WTC11 (cell line): ENCODE measurements around the gene HBEGF. TPM values are rescaled to one million over a fixed set of nuclear protein-coding genes. Genes with fewer than 3 reads are reported as not detected.

Experiments used
- ATAC-seq: fragments of 200-7000 bp; cut with Tn5 transposase; 2 replicates; pipeline ENCODE4 v1.10.0; 2021; ENCODE audit warnings: mild to moderate bottlenecking, moderate library complexity
- CTCF ChIA-PET: fragments of 300-600 bp; sonication (Branson Sonifier 250); formaldehyde crosslinking; loops from one replicate; lab custom pipeline; 2021; ENCODE audit warnings: antibody characterized with exemption; lab: Charles Lee
- POLR2A ChIA-PET: fragments of 350-600 bp; sonication (Branson Sonifier 250); formaldehyde crosslinking; loops from one replicate; lab custom pipeline; 2021; ENCODE audit warnings: antibody characterized with exemption; lab: Charles Lee
- DNase-seq: peaks from one replicate; pipeline ENCODE4 v3.0.0; 2021; ENCODE audit warnings: low spot score
- H3K27ac Mint-ChIP-seq: 2 replicates; pipeline ENCODE4 v1.8.0; 2021; ENCODE audit warnings: mixed read lengths
- H3K27me3 Mint-ChIP-seq: 2 replicates; pipeline ENCODE4 v1.8.0; 2021; ENCODE audit warnings: low read depth, mild to moderate bottlenecking, moderate library complexity, mixed read lengths
- H3K36me3 Mint-ChIP-seq: 2 replicates; pipeline ENCODE4 v1.8.0; 2021; ENCODE audit warnings: mixed read lengths
- H3K4me1 Mint-ChIP-seq: 2 replicates; pipeline ENCODE4 v1.8.0; 2022; ENCODE audit warnings: mixed read lengths
- H3K4me3 Mint-ChIP-seq: 2 replicates; pipeline ENCODE4 v1.8.0; 2021; ENCODE audit warnings: mild to moderate bottlenecking, moderate library complexity, mixed read lengths
- H3K9me3 Mint-ChIP-seq: 2 replicates; pipeline ENCODE4 v1.8.0; 2021; ENCODE audit warnings: mixed read lengths
- ELF4 ChIP-seq: sonication (generic); formaldehyde crosslinking; IDR thresholded peaks from 2 replicates; pipeline ENCODE4 v1.8.1; 2022; ENCODE audit warnings: low read depth, mild to moderate bottlenecking, moderate library complexity, missing genetic modification reagents
- ERG ChIP-seq: fragments of 250-450 bp; sonication (Bioruptor Pico); IDR thresholded peaks from 2 replicates; pipeline ENCODE4 v1.8.0; 2021; ENCODE audit warnings: mild to moderate bottlenecking
- ETV6 ChIP-seq: sonication (generic); formaldehyde crosslinking; IDR thresholded peaks from 2 replicates; pipeline ENCODE4 v1.8.1; 2022; ENCODE audit warnings: mild to moderate bottlenecking, missing genetic modification reagents
- GTF2I ChIP-seq: fragments of 250-450 bp; sonication (Bioruptor Pico); conservative IDR thresholded peaks from 2 replicates; pipeline ENCODE4 v1.4.0; 2021; ENCODE audit warnings: mild to moderate bottlenecking
- HMGA2 ChIP-seq: fragments of 250-450 bp; sonication (Bioruptor Pico); IDR thresholded peaks from 2 replicates; pipeline ENCODE4 v1.4.0; 2021; ENCODE audit warnings: mild to moderate bottlenecking, moderate library complexity
- JUN ChIP-seq: sonication (generic); formaldehyde crosslinking; IDR thresholded peaks from 2 replicates; pipeline ENCODE4 v1.8.0; 2023; ENCODE audit warnings: mild to moderate bottlenecking, missing genetic modification reagents
- KAT7 ChIP-seq: sonication (generic); formaldehyde crosslinking; IDR thresholded peaks from 2 replicates; pipeline ENCODE4 v1.8.1; 2023; ENCODE audit warnings: missing genetic modification reagents, mild to moderate bottlenecking, borderline replicate concordance
- MXD4 ChIP-seq: fragments of 250-450 bp; sonication (Bioruptor Pico); IDR thresholded peaks from 2 replicates; pipeline ENCODE4 v1.8.0; 2021; ENCODE audit warnings: mild to moderate bottlenecking, moderate library complexity, borderline replicate concordance
- NFE2L1 ChIP-seq: sonication (generic); formaldehyde crosslinking; IDR thresholded peaks from 2 replicates; pipeline ENCODE4 v1.8.1; 2023; ENCODE audit warnings: missing genetic modification reagents
- NFYB ChIP-seq: sonication (generic); formaldehyde crosslinking; conservative IDR thresholded peaks from 2 replicates; pipeline ENCODE4 v1.8.0; 2022; ENCODE audit warnings: low read depth, missing genetic modification reagents
- SMAD3 ChIP-seq: sonication (generic); formaldehyde crosslinking; IDR thresholded peaks from 2 replicates; pipeline ENCODE4 v1.8.0; 2022; ENCODE audit warnings: missing genetic modification reagents, mild to moderate bottlenecking, borderline replicate concordance
- SMAD4 ChIP-seq: sonication (generic); formaldehyde crosslinking; IDR thresholded peaks from 2 replicates; pipeline ENCODE4 v1.8.0; 2022; ENCODE audit warnings: mild to moderate bottlenecking, missing genetic modification reagents
- SOX15 ChIP-seq: fragments of 250-450 bp; sonication (Bioruptor Pico); IDR thresholded peaks from 2 replicates; pipeline ENCODE4 v1.9.0; 2021; ENCODE audit warnings: mild to moderate bottlenecking
- TEAD4 ChIP-seq: sonication (generic); formaldehyde crosslinking; IDR thresholded peaks from 2 replicates; pipeline ENCODE4 v1.8.0; 2022; ENCODE audit warnings: mild to moderate bottlenecking, missing genetic modification reagents
- TP53 ChIP-seq: sonication (generic); formaldehyde crosslinking; IDR thresholded peaks from 2 replicates; pipeline ENCODE4 v1.8.1; 2023; ENCODE audit warnings: mild to moderate bottlenecking, missing genetic modification reagents
- USF1 ChIP-seq: sonication (generic); formaldehyde crosslinking; IDR thresholded peaks from 2 replicates; pipeline ENCODE4 v1.8.0; 2022; ENCODE audit warnings: mild to moderate bottlenecking, missing genetic modification reagents
- ZNF121 ChIP-seq: sonication (generic); formaldehyde crosslinking; IDR thresholded peaks from 2 replicates; pipeline ENCODE4 v1.8.0; 2023; ENCODE audit warnings: missing genetic modification reagents
- ZNF138 ChIP-seq: sonication (generic); formaldehyde crosslinking; conservative IDR thresholded peaks from 2 replicates; pipeline ENCODE4 v1.8.1; 2022; ENCODE audit warnings: mild to moderate bottlenecking, moderate library complexity, missing genetic modification reagents
- ZNF423 ChIP-seq: fragments of 250-450 bp; sonication (Bioruptor Pico); IDR thresholded peaks from 2 replicates; pipeline ENCODE4 v2.1.2; 2022; ENCODE audit warnings: mild to moderate bottlenecking, moderate library complexity
- ZNF532 ChIP-seq: fragments of 250-450 bp; sonication (Bioruptor Pico); IDR thresholded peaks from 2 replicates; pipeline ENCODE4 v1.9.0; 2021; ENCODE audit warnings: mild to moderate bottlenecking, borderline replicate concordance
- ZNF671 ChIP-seq: fragments of 250-450 bp; sonication (Bioruptor Pico); IDR thresholded peaks from 2 replicates; pipeline ENCODE4 v1.8.0; 2021; ENCODE audit warnings: mild to moderate bottlenecking
- total RNA-seq: library from RNA; stranded (reverse); gene quantifications from 3 replicates; pipeline ENCODE4 v1.2.3, GENCODE V29; 2021
- TF ChIP-seq, protein P1 (sequence below): sonication (generic); formaldehyde crosslinking; IDR thresholded peaks from 2 replicates; pipeline ENCODE4 v1.8.0; 2023; ENCODE audit warnings: mild to moderate bottlenecking, missing genetic modification reagents
- TF ChIP-seq, protein P2 (sequence below): sonication (generic); formaldehyde crosslinking; IDR thresholded peaks from 2 replicates; pipeline ENCODE4 v1.8.1; 2022; ENCODE audit warnings: low read depth, missing genetic modification reagents, borderline replicate concordance
- TF ChIP-seq, protein P3 (sequence below): sonication (generic); formaldehyde crosslinking; IDR thresholded peaks from 2 replicates; pipeline ENCODE4 v1.8.1; 2022; ENCODE audit warnings: low read depth, mild to moderate bottlenecking, moderate library complexity, missing genetic modification reagents, borderline replicate concordance

Gene HBEGF
- total RNA-seq, 1 experiment from 2014 or later = 4.0 TPM

GRCh38 chr5:140391732-140392131 lies 45.3 kb upstream of the HBEGF start (continued):
- TF ChIP-seq ZNF532 = no peak
- no peak for TF ChIP-seq SOX15 (CRISPR knock-in tag)
- no peak for TF ChIP-seq ZNF121 (CRISPR knock-in tag)
- TF ChIP-seq ELF4 (CRISPR knock-in tag) = no peak
- TF ChIP-seq SMAD4 (CRISPR knock-in tag) = no peak
- TF ChIP-seq, all 79 proteins: peak for 0

DNA sequence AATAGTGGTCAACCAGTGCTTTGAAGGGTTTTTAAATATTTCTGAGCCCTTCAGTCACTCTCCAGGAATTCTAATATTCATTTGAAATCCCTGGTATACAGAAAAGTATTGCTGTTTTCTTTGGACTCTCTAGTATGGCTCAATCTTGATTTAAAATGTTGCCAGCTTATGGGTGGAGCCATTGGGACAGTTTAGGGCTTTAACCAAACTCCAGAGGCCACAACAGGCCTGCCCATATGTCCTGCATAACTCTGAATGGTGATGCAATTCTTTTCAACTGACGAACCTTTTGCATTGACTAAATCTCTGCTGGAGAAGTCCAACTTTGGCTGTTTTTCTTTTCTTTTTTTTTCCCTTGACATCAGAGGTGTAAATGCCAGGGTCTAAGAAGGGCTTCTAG lies 44.9 kb upstream of the HBEGF start:
- Mint-ChIP-seq H3K9me3 (no peaks in the 10 kb centered on the region), H3K27me3 (no peaks in the 10 kb centered on the region), H3K4me1 (no peaks in the 10 kb centered on the region), H3K36me3 (no peaks in the 10 kb centered on the region), H3K4me3 (no peak overlapping the region), H3K27ac (no peak overlapping the region)
- POLR2A ChIA-PET = no interaction called here
- DNase-seq = no peak
- no peak for TF ChIP-seq JUN
- no peak for TF ChIP-seq KAT7 (CRISPR knock-in tag)
- no peak for TF ChIP-seq NFYB (CRISPR knock-in tag)
- TF ChIP-seq ERG (CRISPR knock-in tag) = no peak
- no peak for TF ChIP-seq GTF2I
- TF ChIP-seq HMGA2 = no peak
- no peak for TF ChIP-seq NFE2L1 (CRISPR knock-in tag)
- TF ChIP-seq ETV6 (CRISPR knock-in tag) = no peak
- no peak for TF ChIP-seq TEAD4 (CRISPR knock-in tag)
- no peak for TF ChIP-seq ZNF138 (CRISPR knock-in tag)
- no peak for TF ChIP-seq MXD4 (CRISPR knock-in tag)
- no peak for TF ChIP-seq ZNF423
- no peak for TF ChIP-seq ZNF671
- TF ChIP-seq, protein P1, sequence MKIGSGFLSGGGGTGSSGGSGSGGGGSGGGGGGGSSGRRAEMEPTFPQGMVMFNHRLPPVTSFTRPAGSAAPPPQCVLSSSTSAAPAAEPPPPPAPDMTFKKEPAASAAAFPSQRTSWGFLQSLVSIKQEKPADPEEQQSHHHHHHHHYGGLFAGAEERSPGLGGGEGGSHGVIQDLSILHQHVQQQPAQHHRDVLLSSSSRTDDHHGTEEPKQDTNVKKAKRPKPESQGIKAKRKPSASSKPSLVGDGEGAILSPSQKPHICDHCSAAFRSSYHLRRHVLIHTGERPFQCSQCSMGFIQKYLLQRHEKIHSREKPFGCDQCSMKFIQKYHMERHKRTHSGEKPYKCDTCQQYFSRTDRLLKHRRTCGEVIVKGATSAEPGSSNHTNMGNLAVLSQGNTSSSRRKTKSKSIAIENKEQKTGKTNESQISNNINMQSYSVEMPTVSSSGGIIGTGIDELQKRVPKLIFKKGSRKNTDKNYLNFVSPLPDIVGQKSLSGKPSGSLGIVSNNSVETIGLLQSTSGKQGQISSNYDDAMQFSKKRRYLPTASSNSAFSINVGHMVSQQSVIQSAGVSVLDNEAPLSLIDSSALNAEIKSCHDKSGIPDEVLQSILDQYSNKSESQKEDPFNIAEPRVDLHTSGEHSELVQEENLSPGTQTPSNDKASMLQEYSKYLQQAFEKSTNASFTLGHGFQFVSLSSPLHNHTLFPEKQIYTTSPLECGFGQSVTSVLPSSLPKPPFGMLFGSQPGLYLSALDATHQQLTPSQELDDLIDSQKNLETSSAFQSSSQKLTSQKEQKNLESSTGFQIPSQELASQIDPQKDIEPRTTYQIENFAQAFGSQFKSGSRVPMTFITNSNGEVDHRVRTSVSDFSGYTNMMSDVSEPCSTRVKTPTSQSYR (CRISPR knock-in tag) = no peak
- TF ChIP-seq, protein P2, sequence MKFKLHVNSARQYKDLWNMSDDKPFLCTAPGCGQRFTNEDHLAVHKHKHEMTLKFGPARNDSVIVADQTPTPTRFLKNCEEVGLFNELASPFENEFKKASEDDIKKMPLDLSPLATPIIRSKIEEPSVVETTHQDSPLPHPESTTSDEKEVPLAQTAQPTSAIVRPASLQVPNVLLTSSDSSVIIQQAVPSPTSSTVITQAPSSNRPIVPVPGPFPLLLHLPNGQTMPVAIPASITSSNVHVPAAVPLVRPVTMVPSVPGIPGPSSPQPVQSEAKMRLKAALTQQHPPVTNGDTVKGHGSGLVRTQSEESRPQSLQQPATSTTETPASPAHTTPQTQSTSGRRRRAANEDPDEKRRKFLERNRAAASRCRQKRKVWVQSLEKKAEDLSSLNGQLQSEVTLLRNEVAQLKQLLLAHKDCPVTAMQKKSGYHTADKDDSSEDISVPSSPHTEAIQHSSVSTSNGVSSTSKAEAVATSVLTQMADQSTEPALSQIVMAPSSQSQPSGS = no peak
- TF ChIP-seq, protein P3, sequence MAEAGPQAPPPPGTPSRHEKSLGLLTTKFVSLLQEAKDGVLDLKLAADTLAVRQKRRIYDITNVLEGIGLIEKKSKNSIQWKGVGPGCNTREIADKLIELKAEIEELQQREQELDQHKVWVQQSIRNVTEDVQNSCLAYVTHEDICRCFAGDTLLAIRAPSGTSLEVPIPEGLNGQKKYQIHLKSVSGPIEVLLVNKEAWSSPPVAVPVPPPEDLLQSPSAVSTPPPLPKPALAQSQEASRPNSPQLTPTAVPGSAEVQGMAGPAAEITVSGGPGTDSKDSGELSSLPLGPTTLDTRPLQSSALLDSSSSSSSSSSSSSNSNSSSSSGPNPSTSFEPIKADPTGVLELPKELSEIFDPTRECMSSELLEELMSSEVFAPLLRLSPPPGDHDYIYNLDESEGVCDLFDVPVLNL (CRISPR knock-in tag) = no peak
- TF ChIP-seq SMAD4 (CRISPR knock-in tag) = no peak
- TF ChIP-seq TP53 = no peak
- TF ChIP-seq USF1 (CRISPR knock-in tag) = no peak
- TF ChIP-seq SMAD3 = no peak
- TF ChIP-seq, all 79 proteins: peak for 0
- ATAC-seq = no peak
- CTCF ChIA-PET = no interaction called here
